Vagina (tissue), 2 donors: ENCODE measurements around the gene EMILIN3.

ENCODE experiments used
- POLR2AphosphoS5 ChIP-seq, 2 donors: sonication (generic); formaldehyde crosslinking; IDR thresholded peaks; one replicate each; pipeline ENCODE4 v1.9.0; 2017; ENCODE audit warnings: antibody characterized with exemption in 2 of 2, mild to moderate bottlenecking in 2 of 2, low read depth in 1 of 2; ENCODE audit not compliant: insufficient read depth in 1 of 2
- TF ChIP-seq, protein P1 (sequence below), 3 experiments: fragments of 450-650 bp in 2 of 3; fragments of 200-600 bp in 1 of 3; sonication (generic) in 1 of 3; IDR thresholded peaks; one replicate each; pipeline ENCODE4 v1.5.1; 2017 to 2019; ENCODE audit warnings: antibody characterized with exemption in 3 of 3, mild to moderate bottlenecking in 2 of 3, moderate library complexity in 2 of 3

GRCh38 chr20:41373931-41374920 lies 7.6 kb upstream of the EMILIN3 start:
- TF ChIP-seq, protein P1, sequence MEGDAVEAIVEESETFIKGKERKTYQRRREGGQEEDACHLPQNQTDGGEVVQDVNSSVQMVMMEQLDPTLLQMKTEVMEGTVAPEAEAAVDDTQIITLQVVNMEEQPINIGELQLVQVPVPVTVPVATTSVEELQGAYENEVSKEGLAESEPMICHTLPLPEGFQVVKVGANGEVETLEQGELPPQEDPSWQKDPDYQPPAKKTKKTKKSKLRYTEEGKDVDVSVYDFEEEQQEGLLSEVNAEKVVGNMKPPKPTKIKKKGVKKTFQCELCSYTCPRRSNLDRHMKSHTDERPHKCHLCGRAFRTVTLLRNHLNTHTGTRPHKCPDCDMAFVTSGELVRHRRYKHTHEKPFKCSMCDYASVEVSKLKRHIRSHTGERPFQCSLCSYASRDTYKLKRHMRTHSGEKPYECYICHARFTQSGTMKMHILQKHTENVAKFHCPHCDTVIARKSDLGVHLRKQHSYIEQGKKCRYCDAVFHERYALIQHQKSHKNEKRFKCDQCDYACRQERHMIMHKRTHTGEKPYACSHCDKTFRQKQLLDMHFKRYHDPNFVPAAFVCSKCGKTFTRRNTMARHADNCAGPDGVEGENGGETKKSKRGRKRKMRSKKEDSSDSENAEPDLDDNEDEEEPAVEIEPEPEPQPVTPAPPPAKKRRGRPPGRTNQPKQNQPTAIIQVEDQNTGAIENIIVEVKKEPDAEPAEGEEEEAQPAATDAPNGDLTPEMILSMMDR (IDR thresholded peaks at IDR 0.05) = no peak
- TF ChIP-seq POLR2AphosphoS5 (IDR thresholded peaks at IDR 0.05; ENCODE audit: insufficient read depth in 1 of 2, low read depth in 1 of 2) = no peak
